ENCODE results near the gene GNG7.
A peak's percentile ranks its signal among the peaks of the same experiment; 100 is the strongest.
"Not testable (repeated sequence)": the region's sequence is repeated elsewhere in the genome, so short reads cannot be mapped to it uniquely, and the experiment has no call there.

GNG7 gene

DNA sequence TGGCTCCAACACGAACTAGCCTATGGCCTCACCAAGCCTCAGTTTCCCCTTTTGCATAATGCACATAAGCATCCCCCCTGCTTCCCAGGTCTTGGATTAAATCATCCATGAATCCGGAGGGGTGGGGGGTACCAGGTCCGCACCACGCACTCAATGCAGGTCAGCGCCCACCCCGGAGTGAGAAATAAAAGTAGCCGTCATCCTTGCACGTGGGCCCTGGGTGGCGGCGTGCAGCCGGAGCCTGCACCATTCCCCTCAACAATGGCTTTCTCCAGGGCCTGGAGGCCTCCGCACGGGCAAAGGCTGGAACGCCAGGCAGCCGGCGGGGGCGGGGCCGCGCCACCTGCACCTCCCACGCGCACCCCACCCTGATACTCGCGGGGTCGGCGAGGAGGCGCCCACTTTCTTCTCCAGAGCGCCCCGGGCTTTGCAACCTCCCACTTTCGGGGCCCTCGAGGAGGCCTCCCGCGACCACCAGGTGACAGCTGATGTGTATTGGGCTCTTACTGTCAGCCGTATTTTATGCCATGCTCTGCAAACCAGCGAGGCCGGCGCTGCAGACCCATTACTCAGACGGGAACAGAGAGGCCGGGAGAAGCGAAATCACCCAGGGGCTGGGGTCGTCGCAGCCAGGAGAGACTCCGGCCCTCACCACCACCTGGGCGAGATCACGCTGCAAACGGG is 227.3 kb downstream of the GNG7 start:
- peak in 1 of 2 donors; percentile 27 for DNase-seq (ENCODE audit: low read depth in 2 of 2, low spot score in 1 of 2)

DNA sequence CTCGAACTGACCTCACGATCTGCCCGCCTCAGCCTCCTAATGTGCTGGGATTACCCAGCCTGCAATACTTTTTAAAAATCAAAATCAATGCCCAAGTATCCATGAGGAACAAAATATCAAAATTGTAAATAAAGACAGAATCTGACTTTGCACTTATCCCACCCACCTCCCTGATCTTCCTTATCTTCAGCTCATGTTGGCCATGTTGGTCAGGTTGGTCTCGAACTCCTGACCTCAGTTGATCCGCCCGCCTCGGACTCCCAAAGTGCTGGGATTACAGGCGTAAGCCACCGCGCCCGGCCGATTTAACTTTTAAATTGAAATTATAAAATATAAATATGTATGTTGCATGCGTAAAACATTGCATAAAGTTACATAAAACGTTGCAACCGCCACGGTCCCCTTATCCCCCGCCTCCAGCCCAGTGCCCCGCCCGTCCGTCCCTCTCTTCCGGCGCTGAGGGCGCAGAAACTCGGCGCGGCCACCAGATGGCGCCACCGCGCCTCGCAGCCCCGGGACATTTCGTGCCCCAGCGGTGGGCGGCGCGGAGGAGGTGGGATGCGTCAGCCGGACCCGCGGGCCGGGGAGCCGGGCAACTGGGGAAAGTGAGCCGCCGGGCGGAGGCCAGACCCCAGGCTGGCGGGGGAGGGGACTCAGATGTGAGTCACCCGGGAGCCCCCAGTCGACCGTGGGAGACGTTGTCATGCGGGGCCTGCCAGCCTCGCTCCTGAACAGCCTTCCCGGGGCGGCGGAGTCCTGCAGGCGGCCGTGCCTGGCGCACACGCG is 228.1 kb downstream of the GNG7 start:
- peak; percentile 79 to 81 for DNase-seq (ENCODE audit: low read depth in 2 of 2, low spot score in 1 of 2)

DNA sequence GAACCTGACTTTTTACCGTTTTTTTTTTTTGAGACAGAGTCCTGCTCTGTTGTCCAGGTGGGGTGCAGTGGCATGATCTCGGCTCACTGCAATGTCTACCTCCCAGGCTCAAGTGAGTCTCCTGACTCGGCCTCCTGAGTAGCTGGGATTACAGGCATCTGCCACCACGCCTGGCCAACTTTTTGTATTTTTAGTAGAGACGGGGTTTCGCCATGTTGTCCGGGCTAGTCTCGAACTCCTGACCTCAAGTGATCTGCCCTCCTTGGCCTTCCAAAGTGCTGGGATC is 232.6 kb downstream of the GNG7 start:
- not testable (repeated sequence) for DNase-seq (ENCODE audit: low read depth in 2 of 2, low spot score in 1 of 2)

DNA sequence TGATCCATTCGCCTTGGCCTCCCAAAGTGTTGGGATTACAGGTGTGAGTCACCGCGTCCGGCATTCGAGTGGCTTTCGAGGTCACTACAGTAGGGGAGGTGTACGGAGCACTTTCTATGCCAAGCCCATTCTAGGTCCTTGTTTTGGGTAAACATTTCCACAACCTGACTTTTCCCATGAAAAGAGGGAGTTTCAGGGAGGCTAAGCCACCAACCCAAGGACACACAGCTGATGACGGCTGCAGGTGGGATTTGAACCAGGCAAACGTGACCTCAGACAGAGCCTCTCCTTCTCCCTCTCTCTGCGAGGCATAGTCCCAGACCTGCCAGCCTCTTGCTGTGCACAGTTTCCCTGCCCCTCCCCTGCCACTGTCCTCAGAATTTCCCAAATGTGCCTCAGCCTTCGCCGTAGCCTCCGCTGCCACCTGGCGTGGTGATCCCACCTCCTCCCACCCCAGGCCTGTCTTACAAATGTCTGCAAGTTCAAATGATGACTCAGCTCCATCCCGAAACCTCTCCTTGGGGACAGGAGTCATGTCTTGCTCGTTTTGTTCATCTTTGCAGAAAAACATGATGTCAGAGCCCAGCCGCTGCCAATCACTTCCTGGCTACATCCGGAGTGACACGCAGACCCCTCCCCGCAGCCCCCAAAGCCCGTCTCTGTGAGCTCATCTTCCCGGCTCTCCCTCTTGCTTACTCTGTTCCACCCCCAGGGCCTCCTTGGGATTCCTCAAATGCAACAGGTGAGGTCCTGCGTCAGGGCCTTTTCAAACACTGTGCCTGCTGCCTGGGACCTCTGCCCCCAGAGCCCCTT is 233.2 kb downstream of the GNG7 start:
- no peak for DNase-seq (ENCODE audit: low read depth in 2 of 2, low spot score in 1 of 2)

DNA sequence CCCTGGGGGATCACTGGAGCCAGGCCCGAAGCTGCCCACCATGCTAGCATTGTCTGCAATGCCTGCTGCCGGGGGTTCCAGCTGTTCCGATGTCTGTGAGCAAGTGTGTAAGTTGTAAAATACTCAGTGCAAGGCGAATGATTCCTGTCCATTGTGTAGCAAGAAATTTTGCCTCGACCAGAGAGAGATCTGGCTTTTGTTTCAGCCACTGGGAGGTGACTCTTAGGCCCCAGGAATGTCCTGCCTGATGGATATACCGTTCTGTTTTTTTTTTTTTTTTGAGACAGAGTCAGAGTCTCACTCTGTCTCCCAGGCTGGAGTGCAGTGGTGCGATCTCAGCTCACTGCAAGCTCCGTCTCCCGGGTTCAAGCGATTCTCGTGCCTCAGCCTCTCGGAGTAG is 233.9 kb downstream of the GNG7 start:
- no peak for DNase-seq (ENCODE audit: low read depth in 2 of 2, low spot score in 1 of 2)

DNA sequence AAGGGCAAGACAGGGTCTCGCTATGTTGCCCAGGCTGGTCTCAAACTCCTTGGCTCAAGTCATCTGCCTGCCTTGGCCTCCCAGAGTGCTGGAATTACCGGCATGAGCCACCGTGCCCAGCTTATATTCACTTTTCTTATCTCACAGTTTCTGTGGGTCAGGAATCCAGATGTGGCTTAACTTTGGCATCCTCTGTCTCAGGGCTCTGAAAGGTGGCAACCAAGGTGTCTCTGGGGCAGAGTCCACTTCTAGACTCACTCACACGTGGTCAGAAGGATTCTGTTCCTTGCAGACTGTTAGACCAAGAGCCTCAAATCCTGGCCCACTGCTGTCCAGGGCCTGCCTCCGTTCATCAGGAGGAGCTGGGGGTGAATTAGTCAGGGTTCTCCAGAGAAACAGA is 238.1 kb downstream of the GNG7 start:
- no peak for DNase-seq (ENCODE audit: low read depth in 2 of 2, low spot score in 1 of 2)

DNA sequence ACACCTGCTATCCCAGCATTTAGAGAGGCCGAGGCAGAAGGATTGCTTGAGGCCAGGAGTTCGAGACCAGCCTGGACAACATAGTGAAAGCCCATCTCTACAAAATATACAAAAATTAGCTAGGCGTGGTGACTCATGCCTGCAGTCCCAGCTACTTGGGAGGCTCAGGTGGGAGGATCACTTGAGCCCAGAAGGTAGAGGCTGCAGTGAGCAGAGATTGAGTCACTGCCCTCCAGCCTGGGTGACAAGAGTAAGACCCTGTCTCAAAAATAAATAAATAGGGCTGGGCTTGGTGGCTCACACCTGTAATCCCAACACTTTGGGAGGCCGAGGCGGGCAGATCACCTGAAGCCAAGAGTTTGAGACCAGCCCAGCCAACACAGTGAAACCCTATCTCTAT is 238.8 kb downstream of the GNG7 start:
- DNase-seq (ENCODE audit: low read depth in 2 of 2, low spot score in 1 of 2) = not testable (repeated sequence)

DNA sequence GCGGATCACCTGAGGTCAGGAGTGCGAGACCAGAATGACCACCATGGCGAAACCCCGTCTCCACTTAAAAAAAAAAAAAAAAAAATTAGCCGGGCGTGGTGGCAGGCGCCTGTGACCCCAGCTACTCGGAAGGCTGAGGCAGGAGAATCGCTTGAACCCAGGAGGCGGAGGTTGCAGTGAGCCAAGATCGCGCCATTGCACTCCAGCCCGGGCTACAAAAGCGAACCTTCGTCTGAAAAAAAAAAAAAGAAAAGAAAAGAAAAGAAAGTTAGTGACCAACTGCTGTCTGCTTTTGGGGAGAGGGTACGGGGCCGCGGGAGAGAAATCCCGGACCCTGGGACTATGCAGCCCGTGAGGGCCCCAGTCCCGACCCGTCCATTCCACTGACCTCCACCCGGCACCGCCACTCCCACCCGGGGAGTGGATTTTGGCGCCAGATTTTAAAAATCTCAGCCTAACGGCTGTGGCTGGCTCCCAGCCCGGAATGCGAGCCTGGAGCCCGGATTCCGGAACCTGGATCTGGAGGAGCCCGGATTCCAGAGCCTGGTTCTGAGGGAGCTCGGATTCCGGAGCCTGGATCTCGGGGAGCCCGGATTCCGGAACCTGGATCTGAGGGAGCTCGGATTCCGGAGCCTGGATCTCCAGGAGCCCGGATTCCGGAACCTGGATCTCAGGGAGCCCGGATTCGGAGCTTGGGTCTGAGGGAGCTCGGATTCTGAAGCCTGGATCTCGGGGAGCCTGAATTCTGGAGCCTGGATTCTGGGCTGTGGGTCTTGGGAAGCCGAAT is 239.7 kb downstream of the GNG7 start:
- no peak for DNase-seq (ENCODE audit: low read depth in 2 of 2, low spot score in 1 of 2)

DNA sequence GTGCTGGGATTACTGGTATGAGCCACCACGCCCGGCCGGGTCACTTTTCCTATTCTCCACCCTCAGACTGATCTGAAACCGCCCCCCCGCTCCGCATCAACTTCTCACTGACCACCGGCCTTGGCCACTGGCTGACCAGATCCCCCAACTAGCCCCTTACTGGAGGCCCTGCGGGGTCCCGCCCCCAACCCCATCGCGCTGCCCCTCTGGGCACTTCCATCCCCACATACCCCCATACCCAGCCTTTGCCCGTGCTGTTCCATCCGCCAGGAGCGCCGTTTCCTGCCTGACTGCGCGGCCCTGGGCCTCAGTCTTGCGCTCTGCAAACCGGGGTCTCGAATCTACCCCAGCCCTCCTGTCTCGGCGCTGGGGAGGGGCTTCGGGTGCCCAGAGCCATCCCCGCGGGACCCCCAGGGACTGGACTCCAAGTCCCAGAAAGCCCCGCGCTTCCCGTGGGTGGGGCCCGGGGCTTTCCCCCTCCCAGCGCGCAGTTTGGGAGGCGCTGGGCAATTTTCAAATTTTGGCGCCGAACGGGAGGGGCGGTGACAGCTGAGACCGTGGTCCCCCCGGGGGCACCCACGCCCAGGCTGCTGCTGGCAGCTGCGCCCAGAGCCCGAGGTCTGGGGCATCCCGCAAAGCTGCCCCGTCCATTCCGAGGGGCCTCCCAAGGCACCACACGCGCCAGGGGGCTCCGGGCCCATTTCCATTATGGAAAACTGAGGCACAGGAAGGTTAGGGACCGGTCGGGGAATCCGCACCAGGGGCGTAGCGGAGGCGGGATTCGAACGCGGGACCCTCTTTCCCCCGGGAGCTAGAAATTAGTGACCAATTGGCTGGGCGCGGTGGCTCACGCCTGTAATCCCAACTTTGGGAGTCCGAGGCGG is 240.5 kb downstream of the GNG7 start:
- peak in 1 of 2 donors; percentile 19 for DNase-seq (ENCODE audit: low read depth in 2 of 2, low spot score in 1 of 2)

All from stimulated activated CD8-positive, alpha-beta memory T cell treated with anti-CD3 and anti-CD28 coated beads, Interleukin-4, amount 100 ng/mL, for 1 hour (primary cell).